Measurements from ENCODE around the gene KCTD19.

KCTD19 gene

GRCh38 chr16:67312719-67313118 is 13.8 kb downstream of the KCTD19 start:
- FAIRE-seq = no peak

- FAIRE-seq = no peak
Measured at GRCh38 chr16:67311607-67312488, 14.7 kb downstream of the KCTD19 start.

DNA sequence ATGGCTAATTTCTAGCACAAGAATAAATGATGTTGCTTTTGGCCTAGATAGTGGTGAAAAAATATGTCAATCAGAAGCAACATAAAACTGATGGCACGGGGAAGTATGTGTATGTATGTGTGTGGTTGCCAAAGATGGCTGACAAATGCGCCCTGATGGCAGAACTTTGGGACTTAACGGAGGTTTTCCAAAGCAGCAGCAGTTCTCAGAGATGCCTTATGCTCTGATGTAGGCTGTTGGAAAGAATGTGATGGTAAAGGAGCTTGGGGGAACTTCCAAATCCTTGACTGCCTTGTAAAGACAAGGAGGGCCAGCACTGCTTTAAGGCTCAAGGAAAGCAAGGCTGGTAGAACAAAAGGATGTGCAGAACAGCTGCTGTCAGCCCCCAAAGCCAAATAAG is 16.0 kb downstream of the KCTD19 start:
- no peak for FAIRE-seq

DNA sequence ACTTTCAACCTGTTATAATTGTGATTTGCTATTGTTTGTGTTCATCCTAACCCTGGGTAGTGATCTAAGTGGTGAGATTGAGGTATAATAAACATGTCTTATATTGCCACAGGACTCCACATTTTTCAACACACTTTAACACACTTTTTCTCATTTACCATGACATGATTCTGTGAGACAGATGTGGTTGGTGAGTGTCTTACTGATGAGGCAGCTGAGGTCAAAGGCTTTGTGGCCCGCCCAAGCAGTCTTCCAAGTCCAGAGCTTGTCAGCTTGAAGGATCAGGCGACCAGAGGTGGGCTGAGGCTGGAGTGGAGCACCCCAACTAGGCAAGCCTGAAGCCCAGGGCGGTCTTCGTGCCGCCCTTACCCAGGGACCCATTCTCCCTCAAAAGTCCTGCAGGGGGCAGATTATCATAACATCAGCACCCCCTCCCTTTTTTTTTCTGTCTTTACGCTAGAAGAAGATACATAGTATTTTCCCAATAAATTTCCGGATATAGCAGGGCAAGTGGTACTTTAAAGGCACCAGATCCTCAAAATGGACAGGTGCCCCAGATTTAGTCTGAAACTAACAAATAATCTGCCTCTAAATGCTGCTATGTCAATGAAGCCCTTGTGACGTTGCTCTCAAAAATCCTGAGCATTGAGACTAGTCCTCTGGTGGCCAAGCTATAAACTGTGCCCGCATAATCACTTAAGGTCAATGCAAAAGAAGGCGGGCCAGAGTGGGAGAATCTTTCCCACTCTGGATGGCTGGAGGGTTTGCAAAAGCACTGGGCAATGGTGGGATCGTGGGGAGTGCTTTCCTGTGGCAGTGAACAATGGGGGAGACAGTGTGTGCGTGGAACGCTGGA is 21.1 kb downstream of the KCTD19 start:
- FAIRE-seq = no peak

- no peak for FAIRE-seq
Measured at GRCh38 chr16:67304020-67304419, 22.5 kb downstream of the KCTD19 start.

GRCh38 chr16:67302970-67303369 is 23.6 kb downstream of the KCTD19 start:
- FAIRE-seq = no peak

- FAIRE-seq = no peak
Measured at GRCh38 chr16:67302076-67302475, 24.5 kb downstream of the KCTD19 start.

GRCh38 chr16:67301080-67301782 is 25.3 kb downstream of the KCTD19 start:
- no peak for FAIRE-seq

DNA sequence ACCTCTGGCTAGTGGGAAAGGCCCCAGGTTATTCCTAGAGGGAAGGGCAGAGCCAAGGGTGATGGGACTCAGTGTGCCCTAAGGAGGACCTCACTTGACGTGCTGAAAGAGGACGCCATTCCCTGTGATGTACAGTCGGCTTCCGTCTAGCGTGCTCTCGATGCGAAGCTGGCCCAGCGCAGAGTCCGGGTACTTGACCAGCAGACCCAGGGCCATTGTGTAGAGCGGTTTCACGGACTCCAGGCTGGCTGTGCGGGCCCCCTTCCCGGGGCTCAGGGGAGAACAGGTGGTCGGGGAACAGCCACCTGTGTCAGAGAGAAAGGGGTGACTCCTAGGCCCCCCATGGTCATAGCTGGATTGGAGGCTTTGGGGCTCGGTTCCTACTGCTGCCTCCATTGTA is 27.3 kb downstream of the KCTD19 start:
- no peak for FAIRE-seq

GRCh38 chr16:67298277-67298676 is 28.3 kb downstream of the KCTD19 start:
- FAIRE-seq = no peak

GRCh38 chr16:67296420-67296819 is 30.1 kb downstream of the KCTD19 start:
- no peak for FAIRE-seq

DNA sequence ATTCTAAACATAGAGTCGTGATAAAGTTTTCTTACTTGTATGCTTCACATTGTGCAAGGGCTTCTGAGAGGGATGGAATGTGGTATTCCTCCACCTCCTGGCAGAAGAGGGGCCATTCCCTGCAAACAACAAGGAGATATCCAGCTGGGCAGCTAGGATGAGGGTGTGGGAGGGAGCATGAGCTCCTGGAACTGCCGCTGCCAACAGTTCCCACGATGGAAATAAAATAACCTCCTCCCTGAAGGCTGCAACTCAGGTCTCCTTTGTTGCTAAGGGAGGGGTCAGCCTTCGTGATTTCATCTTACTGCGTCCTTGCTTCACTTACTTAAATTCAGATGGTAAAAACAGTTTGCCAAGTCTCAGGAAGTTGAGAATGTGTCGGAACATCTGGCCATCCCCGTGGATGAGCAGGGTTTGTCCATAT is 31.6 kb downstream of the KCTD19 start:
- no peak for FAIRE-seq

GRCh38 chr16:67294171-67294757 is 32.3 kb downstream of the KCTD19 start:
- FAIRE-seq = no peak

- FAIRE-seq = no peak
Measured at GRCh38 chr16:67291461-67291860, 35.1 kb downstream of the KCTD19 start.

DNA sequence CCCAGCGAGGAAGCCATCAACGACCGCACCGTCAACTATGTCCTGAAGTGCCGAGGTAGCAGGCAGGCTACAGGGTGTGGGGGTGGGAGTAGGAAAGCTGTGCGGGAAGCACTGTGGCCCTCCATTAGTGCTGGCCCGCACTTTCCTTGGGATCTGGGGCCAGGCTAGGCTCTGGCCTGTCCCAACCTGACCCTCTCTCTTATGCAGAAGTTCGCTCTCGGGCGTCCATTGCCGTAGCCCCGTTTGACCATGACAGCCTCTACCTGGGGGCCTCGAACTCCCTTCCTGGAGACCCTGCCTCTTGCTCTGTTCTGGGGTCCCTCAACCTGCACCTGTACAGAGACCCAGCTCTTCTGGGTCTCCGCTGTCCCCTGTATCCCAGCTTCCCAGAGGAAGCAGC is 38.6 kb downstream of the KCTD19 start:
- no peak for FAIRE-seq

DNA sequence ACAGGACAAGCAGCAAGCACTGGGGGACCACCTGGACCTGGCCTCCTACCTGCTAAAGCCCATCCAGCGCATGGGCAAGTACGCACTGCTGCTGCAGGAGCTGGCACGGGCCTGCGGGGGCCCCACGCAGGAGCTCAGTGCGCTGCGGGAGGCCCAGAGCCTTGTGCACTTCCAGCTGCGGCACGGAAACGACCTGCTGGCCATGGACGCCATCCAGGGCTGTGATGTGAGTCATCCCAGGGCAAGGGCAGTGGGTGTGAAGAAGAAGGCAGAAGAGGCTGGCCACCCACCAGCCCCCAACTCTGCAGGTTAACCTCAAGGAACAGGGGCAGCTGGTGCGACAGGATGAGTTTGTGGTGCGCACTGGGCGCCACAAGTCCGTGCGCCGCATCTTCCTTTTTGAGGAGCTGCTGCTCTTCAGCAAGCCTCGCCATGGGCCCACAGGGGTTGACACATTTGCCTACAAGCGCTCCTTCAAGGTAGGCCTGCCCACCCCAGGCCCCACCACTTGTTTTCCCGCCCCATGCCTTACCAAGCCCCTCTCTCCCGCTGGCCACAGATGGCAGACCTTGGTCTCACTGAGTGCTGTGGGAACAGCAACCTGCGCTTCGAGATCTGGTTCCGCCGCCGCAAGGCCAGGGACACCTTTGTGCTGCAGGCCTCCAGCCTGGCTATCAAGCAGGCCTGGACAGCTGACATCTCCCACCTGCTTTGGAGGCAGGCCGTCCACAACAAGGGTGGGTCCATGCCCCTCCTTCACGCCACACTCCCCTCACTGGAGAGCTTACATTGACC is 39.9 kb downstream of the KCTD19 start:
- no peak for FAIRE-seq

- FAIRE-seq = no peak
Measured at GRCh38 chr16:67284699-67285646, 41.6 kb downstream of the KCTD19 start.

- no peak for FAIRE-seq
Measured at GRCh38 chr16:67283826-67284555, 42.5 kb downstream of the KCTD19 start.

DNA sequence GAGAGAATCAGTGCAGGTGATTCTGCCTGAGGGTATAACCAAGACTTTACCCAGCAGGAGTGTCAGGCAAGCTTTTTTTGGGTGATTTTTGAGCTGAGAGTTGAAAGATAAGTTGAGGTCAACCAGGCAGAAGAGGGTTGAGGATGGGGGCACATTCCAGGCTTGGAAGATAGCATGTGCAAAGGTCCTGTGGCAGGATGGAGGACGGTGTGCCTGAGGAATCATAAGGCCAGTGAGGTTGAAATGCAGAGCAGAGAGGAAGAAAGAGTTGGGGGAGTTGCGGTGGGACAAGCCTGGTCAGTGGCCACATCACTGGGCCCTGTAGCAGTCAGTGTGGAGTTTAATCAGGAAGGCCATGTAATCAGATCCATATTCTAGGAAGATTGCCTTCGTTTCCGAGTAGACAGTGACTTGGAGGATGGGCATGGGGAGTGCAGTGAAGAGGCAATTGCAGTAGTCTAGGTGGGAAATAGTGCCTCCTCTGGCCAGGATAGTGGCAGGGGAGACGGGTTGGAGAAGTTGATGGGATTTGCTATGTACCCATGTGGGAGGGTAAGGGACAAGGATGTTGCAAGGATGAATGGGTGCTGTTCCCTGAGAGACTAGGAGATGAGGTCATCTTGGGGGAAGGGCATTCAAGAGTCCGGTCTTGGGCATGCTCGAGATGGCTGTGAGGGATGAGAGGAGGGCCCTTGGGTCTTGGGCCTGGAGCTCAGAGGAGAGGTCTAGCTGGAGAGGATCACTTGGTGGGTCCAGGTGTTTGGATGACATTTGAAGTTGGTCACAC is 43.3 kb downstream of the KCTD19 start:
- FAIRE-seq = no peak
